ENCODE results near the gene NUDT16L1.

The NUDT16L1 gene

DNA sequence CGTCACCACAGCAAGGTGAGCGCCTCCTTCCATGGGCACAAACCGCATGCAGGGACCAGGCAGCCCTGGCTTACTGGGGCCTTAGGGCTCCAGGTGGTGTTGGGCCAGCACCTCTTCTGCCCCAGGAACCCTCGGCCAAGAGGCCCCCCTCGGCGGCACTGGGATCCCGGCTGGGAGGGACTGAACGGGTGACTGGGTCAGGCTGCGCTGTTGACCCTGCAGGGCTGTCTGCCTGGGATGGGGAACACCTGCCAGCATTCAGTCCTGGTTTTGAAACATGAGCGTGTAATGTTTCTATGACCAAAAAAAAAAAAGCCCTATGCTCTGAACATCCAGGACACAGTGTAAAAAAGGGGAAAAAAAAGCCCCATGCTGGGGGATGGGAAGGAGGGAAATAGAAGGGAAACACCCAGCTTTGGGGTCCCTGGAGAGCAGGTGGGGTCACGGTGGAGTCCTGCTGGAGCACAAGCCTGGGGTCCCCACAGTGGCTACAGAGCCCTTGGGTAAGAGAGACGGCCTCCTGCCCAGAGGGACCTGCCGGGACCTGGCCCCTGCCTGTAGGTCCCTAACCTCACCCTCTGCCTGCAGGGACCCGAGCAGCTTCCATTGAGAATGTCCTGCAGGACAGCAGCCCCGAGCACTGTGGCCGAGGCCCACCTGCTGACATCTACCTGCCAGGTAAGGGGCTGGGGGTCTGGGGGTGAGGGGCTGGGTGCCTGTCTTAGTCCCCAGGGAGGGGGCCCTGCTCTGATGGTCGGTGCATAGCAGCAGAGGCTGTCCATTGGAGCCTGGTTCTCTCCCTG, 9.9 kb upstream of the NUDT16L1 start:
- DNase-seq: no peak

- no peak for DNase-seq
Observed at GRCh38 chr16:4684058-4684715, 9.2 kb upstream of the NUDT16L1 start.

DNA sequence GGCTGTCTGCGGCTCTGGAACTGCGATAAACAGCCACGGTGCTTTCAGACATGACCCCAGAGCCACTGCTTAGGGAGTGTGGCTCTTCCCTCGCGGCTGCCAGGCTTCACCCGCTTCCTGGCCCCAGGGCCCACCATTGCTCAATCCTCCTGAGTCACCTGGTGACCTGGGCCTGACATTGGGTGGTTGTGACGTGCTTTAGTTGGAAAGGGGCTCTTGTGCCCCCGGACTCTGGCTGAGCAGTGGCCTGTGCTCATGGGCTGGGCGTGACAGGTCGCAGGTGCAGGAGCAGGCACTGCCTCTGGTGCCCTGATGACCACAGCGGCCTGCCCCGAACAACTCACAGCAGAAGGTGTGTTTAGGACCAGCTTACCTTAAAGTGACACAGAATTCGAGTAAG, 8.6 kb upstream of the NUDT16L1 start:
- no peak for DNase-seq

GRCh38 chr16:4685292-4685691, 8.1 kb upstream of the NUDT16L1 start:
- DNase-seq: no peak

GRCh38 chr16:4685776-4686496, 7.4 kb upstream of the NUDT16L1 start:
- no peak for DNase-seq

DNA sequence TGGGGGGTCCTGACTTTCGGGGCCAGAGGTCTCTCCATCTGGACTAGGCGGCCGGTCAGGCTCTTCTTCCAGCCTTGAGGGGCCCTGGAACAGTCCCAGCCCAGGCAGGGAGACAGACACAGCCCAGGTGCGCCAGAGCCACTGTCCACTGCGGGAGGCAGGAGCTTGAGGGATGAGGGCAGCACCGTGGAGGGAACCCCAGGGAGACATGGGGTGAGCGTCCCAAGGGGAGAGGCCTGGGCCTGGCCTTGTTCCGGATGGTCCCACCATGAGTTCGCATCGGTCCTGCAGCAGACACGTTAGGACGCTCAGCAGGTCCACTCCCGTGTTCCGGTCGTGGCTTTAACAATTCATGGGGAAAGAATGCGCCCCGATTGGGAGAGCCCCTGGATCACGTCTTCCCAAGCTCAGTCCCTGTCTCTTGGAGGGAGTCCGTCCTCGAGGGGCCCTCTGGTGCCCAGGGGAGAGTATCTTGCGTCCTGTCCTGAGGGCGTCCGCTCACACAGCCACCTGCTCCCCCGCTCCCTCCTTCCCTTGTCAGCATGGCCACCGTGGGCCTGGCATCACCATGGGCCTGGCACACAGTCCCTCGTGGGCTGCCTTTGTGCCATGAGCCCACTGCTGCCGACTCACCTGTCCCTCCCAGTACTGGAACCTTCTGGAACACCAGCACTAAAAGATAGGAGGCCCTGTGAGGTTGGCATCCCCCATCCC, 6.7 kb upstream of the NUDT16L1 start:
- DNase-seq: no peak

DNA sequence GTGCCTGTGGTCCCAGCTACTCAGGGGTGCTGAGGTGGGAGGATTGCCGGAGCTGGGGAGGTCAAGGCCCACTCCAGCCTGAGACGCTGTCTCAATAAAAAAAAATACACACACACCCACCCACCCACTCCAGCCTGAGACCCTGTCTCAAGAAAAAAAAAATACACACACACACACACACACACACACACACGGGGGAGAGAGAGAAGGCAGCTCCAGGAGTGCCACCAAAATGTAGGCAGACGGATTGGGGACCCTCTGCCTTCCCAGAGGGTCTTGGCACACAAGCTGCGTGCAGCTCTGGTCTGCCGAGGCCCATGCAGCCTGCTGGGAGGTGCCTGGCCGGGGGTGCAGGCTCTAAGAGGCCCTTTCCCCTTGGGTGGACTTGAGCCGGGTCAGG, 5.9 kb upstream of the NUDT16L1 start:
- DNase-seq: no peak

- DNase-seq: no peak
Observed at GRCh38 chr16:4687946-4688673, 5.3 kb upstream of the NUDT16L1 start.

DNA sequence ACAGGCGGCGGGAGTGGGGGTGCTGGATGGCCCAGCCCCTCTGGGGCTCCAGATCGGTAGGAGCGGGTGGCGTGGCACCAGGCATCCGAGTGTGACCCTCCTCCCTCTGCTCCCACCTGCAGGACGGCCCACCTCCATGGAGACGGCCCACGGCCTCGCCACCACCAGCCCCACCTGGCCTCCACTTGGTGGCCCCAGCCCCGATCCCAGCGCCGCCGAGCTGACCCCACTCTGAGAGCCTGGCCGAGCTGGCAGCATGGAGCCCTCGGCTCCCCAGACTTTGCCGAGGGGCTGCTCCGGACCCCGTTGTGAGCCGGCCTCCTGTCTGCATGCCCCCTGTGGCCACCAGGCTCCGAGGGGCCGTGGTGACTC, 4.7 kb upstream of the NUDT16L1 start:
- DNase-seq: no peak

- DNase-seq: no peak
Observed at GRCh38 chr16:4689091-4689671, 4.2 kb upstream of the NUDT16L1 start.

DNA sequence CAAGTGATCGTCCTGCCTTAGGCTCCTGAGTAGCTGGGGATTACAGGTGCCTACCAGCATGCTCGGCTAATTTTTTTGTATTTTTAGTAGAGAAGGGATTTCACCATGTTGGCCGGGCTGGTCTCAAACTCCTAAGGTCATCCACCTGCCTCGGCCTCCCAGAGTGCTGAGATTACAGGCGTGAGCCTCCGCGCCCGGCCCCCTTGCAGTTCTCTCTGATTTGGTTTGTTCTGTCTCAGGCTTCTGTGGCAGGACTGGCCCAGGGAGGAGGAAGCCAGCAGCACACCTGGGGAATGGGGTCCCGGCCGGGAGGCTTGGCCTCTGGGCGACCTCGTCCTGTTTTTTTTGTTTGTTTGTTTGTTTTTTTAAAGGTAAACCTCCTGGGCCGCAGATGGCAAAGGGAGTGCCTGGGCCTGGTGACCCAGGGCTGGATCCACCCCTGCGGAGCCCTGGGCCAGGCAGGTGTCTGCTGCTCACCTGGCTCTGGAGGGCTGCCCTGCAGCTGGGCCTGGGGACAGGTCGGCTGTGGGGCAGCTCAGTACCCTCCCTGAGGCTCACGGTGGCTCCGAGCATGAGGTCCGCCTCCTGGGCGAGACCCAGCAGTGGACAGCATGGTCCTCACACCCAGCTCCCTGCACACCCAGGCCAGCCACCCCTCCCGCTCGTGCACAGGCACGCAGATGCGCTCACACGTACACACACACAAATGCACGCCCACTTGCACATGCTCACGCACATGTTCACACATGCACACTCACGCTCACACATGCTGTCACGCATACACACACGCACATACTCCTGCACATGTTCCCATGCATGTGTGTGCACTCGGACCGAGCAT, 3.3 kb upstream of the NUDT16L1 start:
- DNase-seq: no peak

- DNase-seq: no peak
Observed at GRCh38 chr16:4690946-4691665, 2.3 kb upstream of the NUDT16L1 start.

DNA sequence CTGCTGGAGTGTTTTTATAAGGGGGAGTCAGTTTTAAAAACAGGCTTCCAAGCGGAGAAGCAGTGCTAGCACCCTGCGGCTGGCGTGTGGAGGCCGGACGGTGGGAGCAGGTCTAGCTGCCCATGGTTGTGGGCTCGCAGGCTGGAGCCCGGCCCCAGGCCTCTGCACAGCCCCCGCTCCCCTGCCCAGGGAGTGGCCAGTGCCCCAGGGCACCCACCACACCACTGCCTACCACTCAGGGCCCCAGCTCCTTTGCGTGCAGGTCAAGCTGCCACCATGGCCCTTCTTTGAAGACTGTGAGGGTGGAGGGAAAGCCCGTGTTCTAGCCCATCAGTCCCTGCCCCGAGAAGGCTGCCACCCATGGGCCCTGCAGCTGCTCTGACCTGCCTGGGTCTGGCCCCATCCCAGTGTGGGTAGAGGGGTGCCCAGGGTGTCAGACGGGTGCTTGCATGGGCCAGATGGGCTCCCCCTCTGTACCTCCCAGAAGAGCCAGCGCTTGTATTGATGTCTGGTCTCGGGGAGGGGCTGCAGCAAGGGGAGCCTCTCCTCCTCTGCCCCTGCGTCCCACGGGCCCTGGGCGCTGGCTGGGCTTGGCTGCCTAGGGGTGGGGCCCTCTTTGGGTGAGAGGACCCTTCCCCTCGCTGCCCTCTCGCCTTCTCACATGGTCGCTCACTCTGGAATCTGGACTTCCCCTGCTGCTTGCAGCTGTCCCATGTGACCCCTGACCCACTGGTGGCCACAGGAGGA, 1.5 kb upstream of the NUDT16L1 start:
- DNase-seq: no peak

- DNase-seq: no peak
Observed at GRCh38 chr16:4692460-4693295, 684 bp upstream of the NUDT16L1 start.

DNA sequence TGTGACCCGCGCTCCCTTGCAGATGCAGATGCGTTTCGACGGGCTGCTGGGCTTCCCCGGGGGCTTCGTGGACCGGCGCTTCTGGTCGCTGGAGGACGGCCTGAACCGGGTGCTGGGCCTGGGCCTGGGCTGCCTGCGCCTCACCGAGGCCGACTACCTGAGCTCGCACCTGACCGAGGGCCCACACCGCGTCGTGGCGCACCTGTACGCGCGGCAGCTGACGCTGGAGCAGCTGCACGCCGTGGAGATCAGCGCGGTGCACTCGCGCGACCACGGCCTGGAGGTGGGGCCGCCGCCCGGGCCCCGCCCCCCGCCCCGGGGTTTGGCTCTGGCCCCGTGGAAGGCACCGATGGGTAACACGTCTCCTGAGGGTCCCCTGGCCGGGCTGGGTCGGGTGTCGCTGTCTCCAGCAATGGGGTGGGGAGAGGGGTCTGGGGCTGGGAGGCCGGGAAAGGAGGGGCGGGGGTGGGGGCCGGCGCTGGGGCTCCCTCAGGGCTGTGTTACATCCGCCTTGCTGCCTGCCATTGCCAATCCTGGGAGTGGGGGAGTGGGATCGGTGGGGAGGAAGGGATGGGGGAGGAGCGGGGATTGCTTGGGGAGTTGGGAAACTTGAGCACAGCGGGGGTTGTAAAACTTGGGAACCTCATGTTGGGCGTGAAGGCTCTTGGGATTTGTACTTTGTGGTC, 737 bp downstream of the NUDT16L1 start:
- no peak for DNase-seq

DNA sequence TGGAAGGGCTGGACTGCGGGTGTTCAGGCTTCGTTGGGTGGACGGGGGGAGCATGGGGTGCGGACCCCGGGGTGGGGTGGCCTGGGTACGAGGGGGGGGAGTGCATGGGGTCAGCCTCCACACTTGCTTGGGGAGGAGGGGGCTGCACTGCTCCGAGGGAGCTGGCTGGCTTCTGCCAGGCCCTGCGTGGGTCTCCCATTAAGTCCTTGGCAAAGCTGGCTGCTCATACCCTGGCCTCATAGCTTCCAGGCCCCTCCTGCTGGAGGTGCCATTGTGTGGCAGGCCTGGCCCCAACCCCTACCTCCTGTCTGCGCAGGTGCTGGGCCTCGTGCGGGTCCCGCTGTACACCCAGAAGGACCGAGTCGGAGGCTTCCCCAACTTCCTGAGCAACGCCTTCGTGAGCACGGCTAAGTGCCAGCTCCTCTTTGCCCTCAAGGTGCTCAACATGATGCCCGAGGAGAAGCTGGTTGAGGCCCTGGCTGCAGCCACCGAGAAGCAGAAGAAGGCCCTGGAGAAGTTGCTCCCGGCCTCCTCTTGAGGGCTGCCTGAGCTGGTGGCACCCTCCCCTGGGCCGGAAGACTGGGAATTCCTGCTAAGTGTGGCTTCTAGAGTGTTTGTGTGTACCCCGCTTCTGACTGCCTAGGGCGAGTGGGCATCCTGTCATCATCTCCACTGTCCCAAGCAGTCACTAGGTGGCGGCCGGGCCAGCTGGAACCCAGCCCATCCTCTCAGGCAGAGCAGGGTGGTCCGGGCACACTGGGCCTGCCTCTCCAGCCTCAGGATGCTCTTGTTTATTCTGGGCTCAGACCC, 1.5 kb downstream of the NUDT16L1 start:
- no peak for DNase-seq

GRCh38 chr16:4695473-4696171, 2.3 kb downstream of the NUDT16L1 start:
- DNase-seq: no peak

Data from NCI-H510A (cell line).